Islet precursor cell (in vitro differentiated cells): ENCODE results near the gene DNAJC5G.
A peak's percentile ranks its signal among the peaks of the same experiment; 100 is the strongest.
"Not testable (repeated sequence)": the region's sequence is repeated elsewhere in the genome, so short reads cannot be mapped to it uniquely, and the experiment has no call there.

Source experiments
- DNase-seq: peaks from one replicate; pipeline ENCODE4 v3.0.0-alpha.2; 2018

The DNAJC5G gene

GRCh38 chr2:27313882-27314645, 38.8 kb downstream of the DNAJC5G start:
- no peak for DNase-seq

- DNase-seq, result no peak
Measured at GRCh38 chr2:27314709-27315108, 39.5 kb downstream of the DNAJC5G start.

- no peak for DNase-seq
Measured at GRCh38 chr2:27315122-27315521, 39.9 kb downstream of the DNAJC5G start.

- DNase-seq, result no peak
Measured at GRCh38 chr2:27316655-27317412, 41.6 kb downstream of the DNAJC5G start.

- not testable (repeated sequence) for DNase-seq
Measured at GRCh38 chr2:27319839-27320238, 44.6 kb downstream of the DNAJC5G start.

GRCh38 chr2:27320958-27321543, 45.8 kb downstream of the DNAJC5G start:
- DNase-seq, result peak; percentile 99

GRCh38 chr2:27322301-27322765, 47.1 kb downstream of the DNAJC5G start:
- DNase-seq, result no peak

GRCh38 chr2:27322766-27323595, 47.7 kb downstream of the DNAJC5G start, which contains the start of gene MPV17:
Gene MPV17 (minus strand): TSS chr2:27323097. CDS start chr2:27322517, 580 bp downstream.
- peak; percentile 97 for DNase-seq

- no peak for DNase-seq
Measured at GRCh38 chr2:27323596-27324285, 48.5 kb downstream of the DNAJC5G start.

- DNase-seq, result no peak
Measured at GRCh38 chr2:27324720-27325119, 49.5 kb downstream of the DNAJC5G start.
